Measurements from ENCODE around the gene NMRK1. TPM values are rescaled to one million over a fixed set of nuclear protein-coding genes. Genes with fewer than 3 reads are reported as not detected.

The NMRK1 gene
- total RNA-seq, 1 donor from 2014 or later, result 20.4 TPM

DNA sequence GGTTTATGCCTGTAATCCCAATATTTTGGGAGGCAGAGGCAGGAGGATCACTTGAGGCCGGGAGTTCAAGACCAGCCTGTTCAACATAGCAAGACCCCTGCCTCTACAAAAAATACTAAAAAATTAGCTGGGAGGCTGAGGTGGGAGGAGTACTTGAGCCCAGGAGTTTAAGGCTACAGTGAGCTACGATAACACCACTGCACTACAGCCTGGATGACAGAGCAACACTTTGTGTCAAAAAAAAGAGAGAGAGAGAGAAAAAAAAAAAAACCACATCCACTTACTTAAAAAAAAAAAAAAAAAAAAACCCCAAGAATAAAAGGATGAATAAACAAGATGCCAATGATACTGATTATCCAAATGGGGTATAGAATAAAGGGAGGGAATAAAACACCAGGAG, 74.2 kb downstream of the NMRK1 start:
- H3K27ac ChIP-seq, result no peak overlapping the region
- H3K4me1 ChIP-seq, result peaks cover 5% of the 10 kb centered on the region
- TF ChIP-seq POLR2A (IDR thresholded peaks at IDR 0.05), result no peak
- no peak for TF ChIP-seq POLR2AphosphoS5 (IDR thresholded peaks at IDR 0.05; ENCODE audit: insufficient read depth in 1 of 2, low read depth in 1 of 2)
- TF ChIP-seq, protein P1, sequence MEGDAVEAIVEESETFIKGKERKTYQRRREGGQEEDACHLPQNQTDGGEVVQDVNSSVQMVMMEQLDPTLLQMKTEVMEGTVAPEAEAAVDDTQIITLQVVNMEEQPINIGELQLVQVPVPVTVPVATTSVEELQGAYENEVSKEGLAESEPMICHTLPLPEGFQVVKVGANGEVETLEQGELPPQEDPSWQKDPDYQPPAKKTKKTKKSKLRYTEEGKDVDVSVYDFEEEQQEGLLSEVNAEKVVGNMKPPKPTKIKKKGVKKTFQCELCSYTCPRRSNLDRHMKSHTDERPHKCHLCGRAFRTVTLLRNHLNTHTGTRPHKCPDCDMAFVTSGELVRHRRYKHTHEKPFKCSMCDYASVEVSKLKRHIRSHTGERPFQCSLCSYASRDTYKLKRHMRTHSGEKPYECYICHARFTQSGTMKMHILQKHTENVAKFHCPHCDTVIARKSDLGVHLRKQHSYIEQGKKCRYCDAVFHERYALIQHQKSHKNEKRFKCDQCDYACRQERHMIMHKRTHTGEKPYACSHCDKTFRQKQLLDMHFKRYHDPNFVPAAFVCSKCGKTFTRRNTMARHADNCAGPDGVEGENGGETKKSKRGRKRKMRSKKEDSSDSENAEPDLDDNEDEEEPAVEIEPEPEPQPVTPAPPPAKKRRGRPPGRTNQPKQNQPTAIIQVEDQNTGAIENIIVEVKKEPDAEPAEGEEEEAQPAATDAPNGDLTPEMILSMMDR (IDR thresholded peaks at IDR 0.05), result no peak
- intact Hi-C loops (cut with DNase I), result no loop called here
- DNase-seq (ENCODE audit: extremely low spot score in 2 of 2), result no peak
- no peaks in the 10 kb centered on the region for H3K27me3 ChIP-seq
- peaks cover 0 to 6% of the 10 kb centered on the region in 2 donors for H3K36me3 ChIP-seq
- no peaks in the 10 kb centered on the region for H3K9me3 ChIP-seq
- H3K4me3 ChIP-seq, result no peak overlapping the region

Small RNA genes lying within 50 kb of the gene (small RNA-seq; reads per million reads assigned to genes)
- gene RF02271, result not detected

Other genes starting within 250 kb of the NMRK1 start
- gene TRPM6, start 200.2 kb downstream of the NMRK1 start, total RNA-seq, result 9.1 TPM
- gene C9orf40, start 135.2 kb downstream of the NMRK1 start, total RNA-seq, result 5.6 TPM
- 15.5 TPM for gene CARNMT1, start 59.9 kb downstream of the NMRK1 start, total RNA-seq
- gene OSTF1, start 359 bp upstream of the NMRK1 start, total RNA-seq, result 25.0 TPM